Smooth muscle cell (in vitro differentiated cells): Measurements from ENCODE around the gene LSM10. TPM values are rescaled to one million over a fixed set of nuclear protein-coding genes. Genes with fewer than 3 reads are reported as not detected.

ENCODE experiments used
- DNase-seq: peaks from one replicate; lab custom pipeline; 2025; ENCODE audit not compliant: unreplicated experiment; lab: John Stamatoyannopoulos, UW
- H2AFZ ChIP-seq: fragments of 200-600 bp; sonication (generic); 2 replicates; pipeline ENCODE4 v1.6.0; 2016; ENCODE audit warnings: antibody characterized with exemption, low read depth, mild to moderate bottlenecking
- H3F3A ChIP-seq: fragments of 200-600 bp; sonication (generic); 2 replicates; pipeline ENCODE4 v1.6.0; 2017; ENCODE audit warnings: antibody characterized with exemption, low read depth
- H3K27ac ChIP-seq: fragments of 200-600 bp; sonication (generic); 2 replicates; pipeline ENCODE4 v1.5.1; 2016; ENCODE audit warnings: low read depth, mild to moderate bottlenecking
- H3K27me3 ChIP-seq: fragments of 200-600 bp; sonication (generic); 2 replicates; pipeline ENCODE4 v1.6.1; 2016; ENCODE audit warnings: low read depth, mild to moderate bottlenecking
- H3K36me3 ChIP-seq: fragments of 200-600 bp; sonication (generic); 2 replicates; pipeline ENCODE4 v1.5.1; 2016; ENCODE audit warnings: low read depth
- H3K4me1 ChIP-seq: fragments of 200-600 bp; sonication (generic); 2 replicates; pipeline ENCODE4 v1.5.1; 2016; ENCODE audit warnings: low read depth
- H3K4me2 ChIP-seq: fragments of 200-600 bp; sonication (generic); 2 replicates; pipeline ENCODE4 v1.6.0; 2016; ENCODE audit warnings: mild to moderate bottlenecking
- H3K4me3 ChIP-seq: fragments of 200-600 bp; sonication (generic); 2 replicates; pipeline ENCODE4 v1.5.1; 2016; ENCODE audit warnings: mild to moderate bottlenecking
- H3K79me2 ChIP-seq: fragments of 200-600 bp; sonication (generic); 2 replicates; pipeline ENCODE4 v1.6.0; 2016; ENCODE audit warnings: low read depth, mild to moderate bottlenecking
- H3K9ac ChIP-seq: fragments of 200-600 bp; sonication (generic); 2 replicates; pipeline ENCODE4 v1.6.0; 2016; ENCODE audit warnings: low read depth
- H3K9me3 ChIP-seq: fragments of 200-600 bp; sonication (generic); replicated peaks from 2 replicates; pipeline ENCODE4 v1.5.1; 2016; ENCODE audit warnings: low read depth
- H4K20me1 ChIP-seq: fragments of 200-600 bp; sonication (generic); 2 replicates; pipeline ENCODE4 v1.6.0; 2016; ENCODE audit warnings: low read depth
- CTCF ChIP-seq: fragments of 200-600 bp; sonication (generic); IDR thresholded peaks from 2 replicates; pipeline ENCODE4 v1.5.1; 2017; ENCODE audit warnings: borderline replicate concordance, mild to moderate bottlenecking, antibody characterized with exemption; ENCODE audit not compliant: insufficient read depth, poor library complexity, severe bottlenecking
- WGBS: methylation state at CpG from one replicate; pipeline ENCODE4 v1.1.7; 2016; ENCODE audit warnings: low lambda C conversion rate; 5-methylcytosine and 5-hydroxymethylcytosine counted together
- polyA plus RNA-seq: library from polyadenylated mRNA; unstranded; fragments of >200 nt; fragmentation: Nextera tagmentation; extraction: Ambion mirVana; gene quantifications from 2 replicates; pipeline ENCODE4 v1.2.1, GENCODE V29; 2016
- total RNA-seq: library from RNA; depleted of rRNA; stranded (reverse); fragments of >200 nt; gene quantifications from 2 replicates; pipeline ENCODE4 v1.2.3, GENCODE V29; 2014

Gene LSM10
- total and polyA plus RNA-seq, 2 experiments from 2014 or later: 12.2 to 72.9 TPM

GRCh38 chr1:36446271-36446670 is 48.6 kb upstream of the LSM10 start:
- Histone ChIP-seq H3K4me3 (no peak overlapping the region), H4K20me1 (no peaks in the 10 kb centered on the region), H3K9me3 (no peaks in the 10 kb centered on the region), H3K36me3 (no peaks in the 10 kb centered on the region), H2AFZ (no peak overlapping the region), H3K4me1 (no peaks in the 10 kb centered on the region), H3K27ac (no peak overlapping the region), H3K4me2 (no peak overlapping the region), H3K27me3 (no peaks in the 10 kb centered on the region), H3K79me2 (no peaks in the 10 kb centered on the region), H3K9ac (no peak overlapping the region), H3F3A (no peaks in the 10 kb centered on the region)
- WGBS: 56% methylated on average over 8 of the region's 8 CpGs
- TF ChIP-seq CTCF: peak; percentile 18
- DNase-seq: no peak

- Histone ChIP-seq H3K27me3 (no peaks in the 10 kb centered on the region), H3K4me1 (no peaks in the 10 kb centered on the region), H3K27ac (no peak overlapping the region), H2AFZ (no peak overlapping the region), H3K4me3 (no peak overlapping the region), H3K9me3 (no peaks in the 10 kb centered on the region), H3K36me3 (no peaks in the 10 kb centered on the region), H3K9ac (no peak overlapping the region), H3K4me2 (no peak overlapping the region), H4K20me1 (no peaks in the 10 kb centered on the region), H3F3A (no peaks in the 10 kb centered on the region), H3K79me2 (no peaks in the 10 kb centered on the region)
- 90% methylated on average over 2 of the region's 2 CpGs for WGBS
- no peak for DNase-seq
- TF ChIP-seq CTCF: no peak
Observed at GRCh38 chr1:36443297-36443696, 45.6 kb upstream of the LSM10 start.

GRCh38 chr1:36442337-36442736 is 44.6 kb upstream of the LSM10 start:
- Histone ChIP-seq H3K27ac (no peak overlapping the region), H3K4me3 (no peak overlapping the region), H4K20me1 (no peaks in the 10 kb centered on the region), H3K36me3 (no peaks in the 10 kb centered on the region), H3K9ac (no peak overlapping the region), H3K9me3 (no peaks in the 10 kb centered on the region), H3K27me3 (no peaks in the 10 kb centered on the region), H3K79me2 (no peaks in the 10 kb centered on the region), H3K4me1 (no peaks in the 10 kb centered on the region), H3K4me2 (no peak overlapping the region), H3F3A (no peaks in the 10 kb centered on the region), H2AFZ (no peak overlapping the region)
- DNase-seq: no peak
- 90% methylated on average over 3 of the region's 3 CpGs for WGBS
- TF ChIP-seq CTCF: no peak

- no peak for TF ChIP-seq CTCF
- H2AFZ ChIP-seq: no peak overlapping the region
- no peak overlapping the region for H3K4me2 ChIP-seq
- H3K4me1 ChIP-seq: no peaks in the 10 kb centered on the region
- H3K9me3 ChIP-seq: no peaks in the 10 kb centered on the region
- 65% methylated on average over 3 of the region's 3 CpGs for WGBS
- H3F3A ChIP-seq: no peaks in the 10 kb centered on the region
- no peak overlapping the region for H3K4me3 ChIP-seq
- H3K9ac ChIP-seq: no peak overlapping the region
- H3K27ac ChIP-seq: peak overlapping the region; percentile 38
- H4K20me1 ChIP-seq: no peaks in the 10 kb centered on the region
- no peak for DNase-seq
- H3K27me3 ChIP-seq: no peaks in the 10 kb centered on the region
- no peaks in the 10 kb centered on the region for H3K79me2 ChIP-seq
- no peaks in the 10 kb centered on the region for H3K36me3 ChIP-seq
Observed at GRCh38 chr1:36440646-36441045, 42.9 kb upstream of the LSM10 start.
